GM23338 (cell line): Measurements from ENCODE around the gene DTNA. TPM values are rescaled to one million over a fixed set of nuclear protein-coding genes. Genes with fewer than 3 reads are reported as not detected.

Experiments used
- ATAC-seq: fragments of 200-7000 bp; cut with Tn5 transposase; 3 replicates; pipeline ENCODE4 v1.9.1; 2020
- DNase-seq: peaks from one replicate; pipeline ENCODE4 v3.0.0-alpha.2; 2015; ENCODE audit warnings: low spot score
- H2AFZ ChIP-seq: fragments of 200-600 bp; sonication (generic); 2 replicates; pipeline ENCODE4 v1.8.0; 2016; ENCODE audit warnings: antibody characterized with exemption, mild to moderate bottlenecking, moderate library complexity
- H3F3A ChIP-seq: fragments of 200-600 bp; sonication (generic); replicated peaks from 2 replicates; pipeline ENCODE4 v1.8.0; 2017; ENCODE audit warnings: antibody characterized with exemption, mixed run types, low read depth
- H3K27ac ChIP-seq: fragments of 200-600 bp; sonication (generic); 2 replicates; pipeline ENCODE4 v1.6.1; 2016; ENCODE audit warnings: low read depth
- H3K27me3 ChIP-seq: fragments of 200-600 bp; sonication (generic); 2 replicates; pipeline ENCODE4 v1.8.0; 2016; ENCODE audit warnings: mild to moderate bottlenecking, mixed run types, moderate library complexity; ENCODE audit not compliant: insufficient read depth
- H3K36me3 ChIP-seq: fragments of 200-600 bp; sonication (generic); 2 replicates; pipeline ENCODE4 v1.8.0; 2016; ENCODE audit warnings: mild to moderate bottlenecking; ENCODE audit not compliant: insufficient read depth
- H3K4me1 ChIP-seq: fragments of 200-600 bp; sonication (generic); 2 replicates; pipeline ENCODE4 v1.8.0; 2016; ENCODE audit warnings: mild to moderate bottlenecking, moderate library complexity; ENCODE audit not compliant: insufficient read depth
- H3K4me2 ChIP-seq: fragments of 200-600 bp; sonication (generic); 2 replicates; pipeline ENCODE4 v1.7.1; 2017; ENCODE audit warnings: mixed run types
- H3K4me3 ChIP-seq: fragments of 200-600 bp; sonication (generic); 2 replicates; pipeline ENCODE4 v1.6.1; 2016; ENCODE audit warnings: mixed run types
- H3K79me2 ChIP-seq: fragments of 200-600 bp; sonication (generic); replicated peaks from 2 replicates; pipeline ENCODE4 v1.8.0; 2017; ENCODE audit warnings: mild to moderate bottlenecking; ENCODE audit not compliant: insufficient read depth
- H3K9me2 ChIP-seq: fragments of 200-600 bp; sonication (generic); 2 replicates; pipeline ENCODE4 v1.8.0; 2017; ENCODE audit not compliant: insufficient read depth
- H4K20me1 ChIP-seq: fragments of 200-600 bp; sonication (generic); replicated peaks from 2 replicates; pipeline ENCODE4 v1.8.0; 2017; ENCODE audit warnings: mild to moderate bottlenecking; ENCODE audit not compliant: insufficient read depth
- H3K27ac Mint-ChIP-seq: 2 replicates; pipeline ENCODE4 v1.8.0; 2020; ENCODE audit warnings: inconsistent platforms, mild to moderate bottlenecking, moderate library complexity, mixed read lengths
- H3K27me3 Mint-ChIP-seq: 3 replicates; pipeline ENCODE4 v1.8.0; 2022; ENCODE audit warnings: low read depth, mild to moderate bottlenecking, moderate library complexity, mixed read lengths, inconsistent platforms; ENCODE audit not compliant: insufficient read depth, poor library complexity
- H3K36me3 Mint-ChIP-seq: 3 replicates; pipeline ENCODE4 v1.8.0; 2021; ENCODE audit warnings: low read depth, mild to moderate bottlenecking, inconsistent platforms, moderate library complexity, mixed read lengths
- H3K4me1 Mint-ChIP-seq: 3 replicates; pipeline ENCODE4 v1.8.0; 2020; ENCODE audit warnings: mild to moderate bottlenecking, inconsistent platforms, mixed read lengths
- H3K4me3 Mint-ChIP-seq: 3 replicates; pipeline ENCODE4 v1.8.0; 2021; ENCODE audit warnings: moderate library complexity, mild to moderate bottlenecking, inconsistent platforms, mixed read lengths
- H3K9me3 Mint-ChIP-seq: 3 replicates; pipeline ENCODE4 v1.8.0; 2020; ENCODE audit warnings: moderate library complexity, mild to moderate bottlenecking, inconsistent platforms, mixed read lengths
- CTCF ChIP-seq, 2 experiments: fragments of 200-600 bp in 1 of 2; sonication (generic) in 1 of 2; conservative IDR thresholded peaks; 2 replicates each; pipeline versions ENCODE4 v1.5.1 to v1.6.1; 2016 to 2017; ENCODE audit warnings: antibody characterized with exemption in 2 of 2, low read depth in 2 of 2, mild to moderate bottlenecking in 2 of 2, moderate library complexity in 1 of 2
- ETS1 ChIP-seq: IDR thresholded peaks from 2 replicates; pipeline ENCODE4 v1.6.1; 2016; ENCODE audit warnings: antibody characterized with exemption
- EZH2 ChIP-seq: fragments of 200-600 bp; sonication (generic); IDR thresholded peaks from one replicate; pipeline ENCODE4 v1.8.0; 2017; ENCODE audit warnings: antibody characterized with exemption, mild to moderate bottlenecking, low read depth; ENCODE audit not compliant: unreplicated experiment
- STAT1 ChIP-seq: IDR thresholded peaks from one replicate; pipeline ENCODE4 v1.6.1; 2016; ENCODE audit warnings: antibody characterized with exemption; ENCODE audit not compliant: unreplicated experiment
- ZNF331 ChIP-seq: fragments of 250-450 bp; sonication (Bioruptor Pico); IDR thresholded peaks from 2 replicates; pipeline ENCODE4 v1.5.0; 2020; ENCODE audit warnings: low read depth, mild to moderate bottlenecking, moderate library complexity
- ZNF462 ChIP-seq: fragments of 250-450 bp; sonication (Bioruptor Pico); IDR thresholded peaks from 2 replicates; pipeline ENCODE4 v1.5.0; 2020; ENCODE audit warnings: mild to moderate bottlenecking, moderate library complexity
- polyA plus RNA-seq: library from polyadenylated mRNA; unstranded; fragments of >200 nt; fragmentation: Nextera tagmentation; extraction: Ambion mirVana; gene quantifications from 2 replicates; pipeline ENCODE4 v1.2.1, GENCODE V29; 2016
- total RNA-seq: library from RNA; depleted of rRNA; stranded (reverse); fragments of >200 nt; shearing (Covaris generic); gene quantifications from 2 replicates; pipeline ENCODE4 v1.2.3, GENCODE V29; 2014

DTNA gene
- total and polyA plus RNA-seq, 2 experiments from 2014 or later, result 11.5 to 25.1 TPM

GRCh38 chr18:34726286-34727004, 16.3 kb downstream of the DTNA start:
- Histone ChIP-seq H3K4me2 (no peak overlapping the region), H3K4me3 (no peak overlapping the region), H3K79me2 (no peaks in the 10 kb centered on the region), H3K27ac (no peak overlapping the region; the same call in 1 of the 2 replicates), H2AFZ (no peak overlapping the region), H3K27me3 (no peaks in the 10 kb centered on the region), H3F3A (no peaks in the 10 kb centered on the region), H4K20me1 (no peaks in the 10 kb centered on the region), H3K4me1 (peaks cover 4% of the 10 kb centered on the region; the same call in 1 of the 2 replicates), H3K36me3 (no peaks in the 10 kb centered on the region), H3K9me2 (no peaks in the 10 kb centered on the region)
- Mint-ChIP-seq H3K9me3 (peaks cover 18% of the 10 kb centered on the region; the same call in 2 of the 3 replicates), H3K36me3 (peaks cover 15% of the 10 kb centered on the region; the same call in 2 of the 3 replicates), H3K27ac (no peak overlapping the region), H3K4me3 (no peak overlapping the region), H3K4me1 (peaks cover 17% of the 10 kb centered on the region; the same call in 2 of the 3 replicates), H3K27me3 (peaks cover 1% of the 10 kb centered on the region)
- DNase-seq (peak; percentile 20), ATAC-seq (peak; percentile 48)
- no peak for TF ChIP-seq ETS1
- peak in 1 of 2 experiments; percentile 27; a peak in 1 of 4 replicates for TF ChIP-seq CTCF (conservative IDR thresholded peaks at IDR 0.05; ENCODE audit: low read depth in 2 of 2)
- no peak for TF ChIP-seq STAT1

- no peaks in the 10 kb centered on the region for H3K79me2 ChIP-seq
- H3F3A ChIP-seq, result no peaks in the 10 kb centered on the region
- Mint-ChIP-seq H3K27me3 (peaks cover 1% of the 10 kb centered on the region), H3K27ac (0 out of 2 replicates have a peak overlapping the region, but pooled peaks have one; percentile 38), H3K9me3 (peaks cover 18% of the 10 kb centered on the region; the same call in 2 of the 3 replicates), H3K36me3 (peaks cover 15% of the 10 kb centered on the region; the same call in 2 of the 3 replicates), H3K4me1 (peaks cover 17% of the 10 kb centered on the region; the same call in 2 of the 3 replicates), H3K4me3 (no peak overlapping the region)
- no peaks in the 10 kb centered on the region for H4K20me1 ChIP-seq
- ATAC-seq (peak; percentile 96), DNase-seq (peak; percentile 88)
- no peak overlapping the region for H3K27ac ChIP-seq
- no peak overlapping the region for H2AFZ ChIP-seq
- H3K4me1 ChIP-seq, result peaks cover 4% of the 10 kb centered on the region; the same call in 1 of the 2 replicates
- no peaks in the 10 kb centered on the region for H3K9me2 ChIP-seq
- no peak overlapping the region for H3K4me2 ChIP-seq
- H3K4me3 ChIP-seq, result no peak overlapping the region
- no peaks in the 10 kb centered on the region for H3K27me3 ChIP-seq
- no peaks in the 10 kb centered on the region for H3K36me3 ChIP-seq
- TF ChIP-seq EZH2, result no peak
- TF ChIP-seq CTCF (conservative IDR thresholded peaks at IDR 0.05; ENCODE audit: low read depth in 2 of 2), result peak; percentile 76 to 85
- no peak for TF ChIP-seq ZNF462 (CRISPR knock-in tag)
- TF ChIP-seq ETS1, result no peak
- no peak for TF ChIP-seq ZNF331 (CRISPR knock-in tag)
Observed at GRCh38 chr18:34729264-34729663, 19.2 kb downstream of the DTNA start.
